Body of pancreas (tissue), 4 donors: ENCODE results near the gene NUTF2.

Source experiments
- CTCF ChIP-seq, 7 experiments: fragments of 450-650 bp in 4 of 7; fragments of 200-600 bp in 3 of 7; sonication (generic) in 3 of 7; IDR thresholded peaks; one replicate each; pipeline ENCODE4 v1.5.1; 2016 to 2019; ENCODE audit warnings: antibody characterized with exemption in 7 of 7
- POLR2A ChIP-seq, 3 donors: fragments of 450-650 bp; IDR thresholded peaks; one replicate each; pipeline ENCODE4 v1.6.1; 2016; ENCODE audit warnings: antibody characterized with exemption in 3 of 3, mild to moderate bottlenecking in 2 of 3

GRCh38 chr16:67825906-67826305 lies 20.8 kb upstream of the NUTF2 start:
- no peak for TF ChIP-seq POLR2A (IDR thresholded peaks at IDR 0.05)
- TF ChIP-seq CTCF (IDR thresholded peaks at IDR 0.05) = no peak
